Measurements from ENCODE around the gene MACROD2. TPM values are rescaled to one million over a fixed set of nuclear protein-coding genes. Genes with fewer than 3 reads are reported as not detected.

Gene MACROD2
- total RNA-seq, 1 donor: 1.3 TPM

DNA sequence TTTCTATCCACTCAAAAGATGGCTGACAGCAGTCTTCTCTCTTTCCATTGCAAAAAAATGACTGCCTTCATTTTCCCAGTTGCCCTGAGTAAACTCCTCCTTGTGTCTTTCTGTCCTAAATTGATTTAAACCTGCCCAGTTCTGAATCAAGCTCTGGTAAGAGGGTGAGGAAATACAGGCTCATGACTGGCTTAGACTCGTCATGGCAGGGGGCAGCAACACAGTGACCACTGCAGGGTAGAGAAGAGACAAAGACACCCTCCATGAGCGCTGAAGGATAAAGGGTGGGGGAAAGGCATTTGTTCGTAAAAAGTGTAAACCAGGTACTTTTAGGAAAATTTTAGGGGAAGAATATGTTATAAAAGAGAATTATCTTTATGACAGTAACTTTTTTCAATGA lies 1080.3 kb downstream of the MACROD2 start:
- no peak overlapping the region for H3K4me3 ChIP-seq (ENCODE audit: low read depth, low read length)
- no peak for DNase-seq (ENCODE audit: low read depth)
- TF ChIP-seq CTCF (IDR thresholded peaks at IDR 0.05; ENCODE audit: insufficient read depth, low read length): no peak

DNA sequence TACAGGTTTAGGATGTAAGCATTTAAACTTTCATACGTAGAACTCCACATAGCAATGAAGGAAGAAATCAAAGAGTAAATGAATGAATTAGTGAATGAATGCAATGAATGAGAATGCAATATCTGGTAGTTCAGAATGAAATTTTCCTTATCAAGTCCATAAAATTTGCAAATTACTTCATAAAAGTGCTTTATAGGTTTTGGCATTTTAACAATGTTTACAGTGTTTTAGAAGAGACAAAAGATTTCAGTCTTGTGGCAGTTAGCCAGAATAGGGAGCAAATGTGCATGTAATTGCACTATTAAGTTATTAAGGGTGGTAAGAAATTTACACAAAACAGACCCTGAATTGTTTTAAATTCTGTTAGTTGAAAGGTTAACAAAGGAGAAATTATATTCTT lies 1081.5 kb downstream of the MACROD2 start:
- no peak for DNase-seq (ENCODE audit: low read depth)
- TF ChIP-seq CTCF (IDR thresholded peaks at IDR 0.05; ENCODE audit: insufficient read depth, low read length): no peak
- no peak overlapping the region for H3K4me3 ChIP-seq (ENCODE audit: low read depth, low read length)

DNA sequence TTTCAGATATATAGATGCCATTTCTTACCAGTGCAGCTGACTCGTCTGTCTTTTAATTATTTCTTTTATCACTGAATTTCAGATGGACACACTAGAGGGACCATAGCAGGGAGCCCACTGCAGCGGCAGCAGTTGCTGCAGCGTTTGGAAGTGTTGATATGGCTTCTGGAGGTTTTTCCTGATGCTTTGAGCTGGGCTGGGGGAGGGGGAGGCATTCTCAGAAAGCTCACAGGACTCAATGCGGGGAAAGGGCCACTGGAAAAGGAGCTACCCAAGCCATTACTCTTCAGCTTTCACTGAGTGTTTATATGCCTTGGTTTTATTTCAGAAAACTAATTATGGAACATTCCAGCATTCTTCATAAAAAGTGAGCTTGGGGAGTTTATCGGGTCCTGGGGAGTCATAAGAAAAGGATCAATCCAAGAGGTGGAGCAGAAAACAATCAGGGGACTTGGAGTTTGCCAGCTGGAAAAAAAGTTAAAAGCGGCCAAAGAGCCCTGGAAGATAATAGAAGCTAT lies 1082.5 kb downstream of the MACROD2 start:
- TF ChIP-seq CTCF (IDR thresholded peaks at IDR 0.05; ENCODE audit: insufficient read depth, low read length): no peak
- H3K4me3 ChIP-seq (ENCODE audit: low read depth, low read length): no peak overlapping the region
- no peak for DNase-seq (ENCODE audit: low read depth)

DNA sequence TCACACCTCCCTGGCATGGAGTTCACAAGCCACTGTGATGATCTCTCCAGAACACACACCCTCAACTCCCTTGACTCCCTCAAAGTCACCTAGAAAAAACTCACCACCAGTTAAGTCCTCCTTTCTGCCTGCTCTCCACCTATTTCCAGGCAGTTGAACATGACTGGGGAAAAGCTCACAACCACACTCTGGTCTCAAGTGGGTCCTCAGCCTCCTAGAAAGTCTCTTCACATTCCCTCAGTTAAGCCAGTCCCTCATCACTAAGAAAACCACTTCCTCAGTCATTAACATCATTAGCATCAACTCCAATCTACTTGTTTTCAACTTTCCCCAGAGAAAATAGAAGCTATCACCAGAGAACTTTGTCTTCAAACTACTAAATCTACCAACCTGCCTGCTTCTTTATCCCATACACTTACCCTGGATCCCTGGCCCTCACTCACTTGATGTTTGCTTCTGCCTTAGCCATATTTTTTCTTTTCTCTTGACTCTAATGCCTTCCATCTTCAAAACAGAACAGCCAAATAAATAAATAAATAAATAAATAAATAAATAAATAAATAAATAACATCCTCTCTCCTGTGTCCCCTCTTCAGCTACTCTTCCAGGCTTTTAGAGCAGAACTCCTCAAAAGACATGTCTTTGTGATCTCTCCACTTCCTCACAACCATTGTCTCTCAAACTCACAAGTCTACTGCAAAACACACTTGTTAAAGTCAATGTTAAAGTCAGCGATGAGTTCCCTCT lies 1084.5 kb downstream of the MACROD2 start:
- no peak for TF ChIP-seq CTCF (IDR thresholded peaks at IDR 0.05; ENCODE audit: insufficient read depth, low read length)
- DNase-seq (ENCODE audit: low read depth): no peak
- H3K4me3 ChIP-seq (ENCODE audit: low read depth, low read length): no peak overlapping the region

DNA sequence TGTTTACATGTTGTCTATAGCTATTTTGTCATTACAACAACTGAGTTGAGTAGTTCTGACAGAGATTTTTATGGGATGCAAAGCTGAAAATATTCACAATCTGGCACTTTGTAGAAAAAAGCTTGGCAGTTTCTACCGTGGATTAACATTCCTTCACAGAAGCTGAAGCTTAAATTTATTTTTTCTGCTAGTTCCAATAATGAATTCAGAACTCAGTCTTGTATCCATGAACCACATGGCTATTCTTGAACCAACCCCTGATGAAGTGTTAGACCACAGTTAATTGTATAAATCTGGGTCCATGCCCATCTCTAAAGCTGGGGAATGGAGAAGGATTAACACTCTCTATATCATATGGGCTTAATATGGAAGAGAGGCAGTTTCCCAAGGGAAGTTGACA lies 1085.9 kb downstream of the MACROD2 start:
- TF ChIP-seq CTCF (IDR thresholded peaks at IDR 0.05; ENCODE audit: insufficient read depth, low read length): no peak
- no peak for DNase-seq (ENCODE audit: low read depth)
- no peak overlapping the region for H3K4me3 ChIP-seq (ENCODE audit: low read depth, low read length)

- DNase-seq (ENCODE audit: low read depth): no peak
- no peak overlapping the region for H3K4me3 ChIP-seq (ENCODE audit: low read depth, low read length)
- TF ChIP-seq CTCF (IDR thresholded peaks at IDR 0.05; ENCODE audit: insufficient read depth, low read length): no peak
These were observed 1096.2 kb downstream of the MACROD2 start for GRCh38 chr20:15091421-15092037.
